ENCODE results near the gene PHACTR4. TPM values are rescaled to one million over a fixed set of nuclear protein-coding genes. Genes with fewer than 3 reads are reported as not detected.

Gene PHACTR4
- total and polyA plus RNA-seq, 2 of the 13 experiments (the other 11 are each of a cell fraction or from before 2014, with no cell fraction given): 13.9 to 17.1 TPM

DNA sequence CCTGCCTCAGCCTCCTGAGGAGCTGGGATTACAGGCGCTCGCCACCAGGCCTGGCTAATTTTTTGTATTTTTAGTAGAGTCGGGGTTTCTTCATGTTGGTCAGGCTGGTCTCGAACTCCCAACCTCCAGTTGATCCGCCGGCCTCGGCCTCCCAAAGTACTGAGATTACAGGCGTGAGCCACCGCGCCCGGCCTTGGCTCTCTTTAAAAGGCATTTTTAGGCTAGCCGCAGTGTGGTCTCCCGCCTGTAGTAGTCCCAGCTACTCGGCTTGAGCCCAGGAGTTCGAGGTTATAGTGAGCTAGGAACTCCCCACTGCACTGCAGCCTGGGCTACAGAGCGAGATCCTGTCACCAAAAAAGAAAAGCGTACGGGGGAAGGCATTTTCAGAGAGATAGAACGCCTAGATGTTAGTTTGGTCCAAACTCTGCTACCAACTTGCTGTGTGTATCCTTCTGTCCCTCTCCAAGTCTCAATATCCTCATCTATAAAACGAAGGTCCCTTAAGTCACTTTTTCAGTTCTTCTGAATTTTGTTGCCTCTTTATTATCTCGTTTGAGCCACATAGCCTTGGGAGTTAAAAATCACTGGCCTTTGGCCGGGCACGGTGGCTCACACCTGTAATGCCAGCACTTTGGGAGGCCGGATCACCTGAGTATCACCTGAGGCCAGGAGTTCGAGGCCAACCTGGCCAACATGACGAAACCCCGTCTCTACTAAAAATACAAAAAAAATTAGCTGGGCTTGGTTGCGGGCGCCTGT, 40.0 kb upstream of the PHACTR4 start (continued):
- TF ChIP-seq ZSCAN21 (CRISPR knock-in tag; IDR thresholded peaks at IDR 0.05; ENCODE audit: borderline replicate concordance) (no peak), HOXA3 (CRISPR knock-in tag; IDR thresholded peaks at IDR 0.05) (no peak), ZNF781 (CRISPR knock-in tag; IDR thresholded peaks at IDR 0.05; ENCODE audit: borderline replicate concordance, not compliant biosample characterization) (peak; percentile 11)
- TF ChIP-seq, protein P1, sequence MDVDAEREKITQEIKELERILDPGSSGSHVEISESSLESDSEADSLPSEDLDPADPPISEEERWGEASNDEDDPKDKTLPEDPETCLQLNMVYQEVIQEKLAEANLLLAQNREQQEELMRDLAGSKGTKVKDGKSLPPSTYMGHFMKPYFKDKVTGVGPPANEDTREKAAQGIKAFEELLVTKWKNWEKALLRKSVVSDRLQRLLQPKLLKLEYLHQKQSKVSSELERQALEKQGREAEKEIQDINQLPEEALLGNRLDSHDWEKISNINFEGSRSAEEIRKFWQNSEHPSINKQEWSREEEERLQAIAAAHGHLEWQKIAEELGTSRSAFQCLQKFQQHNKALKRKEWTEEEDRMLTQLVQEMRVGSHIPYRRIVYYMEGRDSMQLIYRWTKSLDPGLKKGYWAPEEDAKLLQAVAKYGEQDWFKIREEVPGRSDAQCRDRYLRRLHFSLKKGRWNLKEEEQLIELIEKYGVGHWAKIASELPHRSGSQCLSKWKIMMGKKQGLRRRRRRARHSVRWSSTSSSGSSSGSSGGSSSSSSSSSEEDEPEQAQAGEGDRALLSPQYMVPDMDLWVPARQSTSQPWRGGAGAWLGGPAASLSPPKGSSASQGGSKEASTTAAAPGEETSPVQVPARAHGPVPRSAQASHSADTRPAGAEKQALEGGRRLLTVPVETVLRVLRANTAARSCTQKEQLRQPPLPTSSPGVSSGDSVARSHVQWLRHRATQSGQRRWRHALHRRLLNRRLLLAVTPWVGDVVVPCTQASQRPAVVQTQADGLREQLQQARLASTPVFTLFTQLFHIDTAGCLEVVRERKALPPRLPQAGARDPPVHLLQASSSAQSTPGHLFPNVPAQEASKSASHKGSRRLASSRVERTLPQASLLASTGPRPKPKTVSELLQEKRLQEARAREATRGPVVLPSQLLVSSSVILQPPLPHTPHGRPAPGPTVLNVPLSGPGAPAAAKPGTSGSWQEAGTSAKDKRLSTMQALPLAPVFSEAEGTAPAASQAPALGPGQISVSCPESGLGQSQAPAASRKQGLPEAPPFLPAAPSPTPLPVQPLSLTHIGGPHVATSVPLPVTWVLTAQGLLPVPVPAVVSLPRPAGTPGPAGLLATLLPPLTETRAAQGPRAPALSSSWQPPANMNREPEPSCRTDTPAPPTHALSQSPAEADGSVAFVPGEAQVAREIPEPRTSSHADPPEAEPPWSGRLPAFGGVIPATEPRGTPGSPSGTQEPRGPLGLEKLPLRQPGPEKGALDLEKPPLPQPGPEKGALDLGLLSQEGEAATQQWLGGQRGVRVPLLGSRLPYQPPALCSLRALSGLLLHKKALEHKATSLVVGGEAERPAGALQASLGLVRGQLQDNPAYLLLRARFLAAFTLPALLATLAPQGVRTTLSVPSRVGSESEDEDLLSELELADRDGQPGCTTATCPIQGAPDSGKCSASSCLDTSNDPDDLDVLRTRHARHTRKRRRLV (CRISPR knock-in tag; IDR thresholded peaks at IDR 0.05): 0 out of 2 replicates have a peak, but pooled peaks have one; percentile 20

DNA sequence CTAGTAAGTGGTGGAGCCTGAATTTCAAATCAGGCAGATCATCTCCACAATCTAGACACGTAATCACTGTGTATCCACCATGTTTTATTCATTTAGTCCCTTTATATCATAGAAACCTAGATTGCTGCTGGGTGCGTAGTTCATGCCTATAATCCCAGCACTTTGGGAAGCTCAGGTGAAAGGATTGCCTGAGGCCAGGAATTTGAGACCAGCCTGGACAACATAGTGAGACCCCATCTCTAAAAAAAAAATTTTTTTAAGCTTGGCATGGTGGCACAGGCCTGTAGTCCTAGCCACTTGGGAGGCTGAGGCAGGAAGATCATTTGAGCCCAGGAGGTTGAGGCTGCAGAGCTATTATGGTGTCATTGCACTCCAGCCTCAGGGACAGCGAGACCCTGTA, 30.6 kb upstream of the PHACTR4 start:
- no TSS peak for BruUV-seq (replicated peaks)
- no peaks in the 10 kb centered on the region for H3K27me3 ChIP-seq (ENCODE audit: control insufficient read depth in 1 of 2, insufficient read depth in 2 of 2, low read length in 2 of 2)
- intact Hi-C loops (cut with micrococcal nuclease; ENCODE audit: unreplicated experiment) (no loop called here), in situ Hi-C loops (cut with HindIII; ENCODE audit: extremely low pct_ligation_motif_present, low pct_unique_long_range_greater_than_20kb) (no loop called here)
- H3K9me3 ChIP-seq (ENCODE audit: low read length): no peaks in the 10 kb centered on the region
- POLR2A ChIA-PET: interaction anchor here (0.6 to 2.9 kb wide), 2 partner anchors 10 to 660 kb away, joined by 3 to 11 read pairs; partner anchors contain the start of gene MED18
- H3K4me3 ChIP-seq (replicated peaks in 1 of 3; ENCODE audit: insufficient read depth in 1 of 3, low read depth in 2 of 3, low read length in 3 of 3): no peak overlapping the region
- no peaks in the 10 kb centered on the region for H3K4me1 ChIP-seq (ENCODE audit: insufficient read depth, low read length)
- FAIRE-seq: no peak
- peaks cover 5 to 16% of the 10 kb centered on the region in 2 experiments; a peak in 4 of 5 replicates for H3K36me3 ChIP-seq (replicated peaks in 1 of 2; ENCODE audit: control insufficient read depth in 1 of 2, insufficient read depth in 2 of 2, low read length in 2 of 2)
- no peaks in the 10 kb centered on the region for H3K79me2 ChIP-seq (ENCODE audit: insufficient read depth, low read length)
- 0 out of 2 replicates have a peak, but pooled peaks have one; percentile 29 for TF ChIP-seq ZNF121 (CRISPR knock-in tag; IDR thresholded peaks at IDR 0.05)
- TF ChIP-seq ZBTB7B (CRISPR knock-in tag; IDR thresholded peaks at IDR 0.05): no peak
- no peak for TF ChIP-seq SCMH1 (CRISPR knock-in tag; IDR thresholded peaks at IDR 0.05; ENCODE audit: borderline replicate concordance)
- 89% methylated on average over 3 of the region's 3 CpGs for WGBS (ENCODE audit: low lambda C conversion rate)
- ATAC-seq: no peak
- no peak overlapping the region for H2AFZ ChIP-seq (ENCODE audit: low read length)
- no peak overlapping the region for H3K27ac ChIP-seq (ENCODE audit: extremely low read length, insufficient read depth, low read length)
- H3K4me2 ChIP-seq (ENCODE audit: low read depth, low read length): no peak overlapping the region
- no peak overlapping the region for H3K9ac ChIP-seq (ENCODE audit: insufficient read depth, low read depth, low read length)
- no peaks in the 10 kb centered on the region for H4K20me1 ChIP-seq (ENCODE audit: insufficient read depth, low read length)
- DNase-seq (ENCODE audit: low spot score): no peak
- CTCF ChIA-PET (ENCODE audit: low intra/inter-chr PET ratio, low total read pairs): no interaction called here
